ENCODE results near the gene RANBP1. TPM values are rescaled to one million over a fixed set of nuclear protein-coding genes. Genes with fewer than 3 reads are reported as not detected.

The RANBP1 gene
- total and polyA plus RNA-seq, 2 of the 13 experiments (the other 11 are each of a cell fraction or from before 2014, with no cell fraction given), result 181 to 492 TPM

DNA sequence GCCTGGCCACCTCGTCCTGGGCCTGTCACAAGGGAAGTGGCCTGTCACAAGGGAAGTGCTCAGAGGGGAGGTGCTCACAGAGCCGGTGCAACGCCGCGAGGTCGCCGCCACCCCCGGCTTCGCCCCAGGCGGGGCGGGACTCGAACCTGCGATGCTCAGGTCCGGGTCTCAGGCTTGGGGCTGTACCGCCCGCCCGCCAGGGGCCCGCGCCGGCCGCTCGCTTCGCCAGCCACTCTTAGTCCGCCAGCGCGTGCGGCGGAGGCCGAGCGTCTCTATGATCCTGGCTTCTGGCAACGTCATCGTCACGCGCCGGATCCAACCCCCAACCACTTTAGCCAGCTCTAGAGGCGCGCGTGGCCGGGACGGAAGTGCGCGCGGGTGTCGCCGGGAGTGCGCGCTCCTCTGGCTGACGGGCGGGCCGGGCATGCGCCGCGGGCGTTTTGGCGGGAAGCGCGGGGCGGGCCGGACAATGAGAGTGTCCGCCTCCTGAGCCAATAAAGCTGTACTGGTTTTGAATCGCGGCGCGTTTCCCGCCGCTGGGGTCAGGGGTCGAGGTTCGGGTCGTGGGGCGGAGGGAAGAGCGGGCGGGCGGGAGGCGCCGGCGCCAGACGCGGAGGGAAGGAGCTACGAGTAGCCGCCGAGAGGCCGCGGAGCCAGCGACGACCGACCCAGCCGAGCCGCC, 1.2 kb downstream of the RANBP1 start, which contains the start of gene TRMT2A (continued):
- TF ChIP-seq, protein P1, sequence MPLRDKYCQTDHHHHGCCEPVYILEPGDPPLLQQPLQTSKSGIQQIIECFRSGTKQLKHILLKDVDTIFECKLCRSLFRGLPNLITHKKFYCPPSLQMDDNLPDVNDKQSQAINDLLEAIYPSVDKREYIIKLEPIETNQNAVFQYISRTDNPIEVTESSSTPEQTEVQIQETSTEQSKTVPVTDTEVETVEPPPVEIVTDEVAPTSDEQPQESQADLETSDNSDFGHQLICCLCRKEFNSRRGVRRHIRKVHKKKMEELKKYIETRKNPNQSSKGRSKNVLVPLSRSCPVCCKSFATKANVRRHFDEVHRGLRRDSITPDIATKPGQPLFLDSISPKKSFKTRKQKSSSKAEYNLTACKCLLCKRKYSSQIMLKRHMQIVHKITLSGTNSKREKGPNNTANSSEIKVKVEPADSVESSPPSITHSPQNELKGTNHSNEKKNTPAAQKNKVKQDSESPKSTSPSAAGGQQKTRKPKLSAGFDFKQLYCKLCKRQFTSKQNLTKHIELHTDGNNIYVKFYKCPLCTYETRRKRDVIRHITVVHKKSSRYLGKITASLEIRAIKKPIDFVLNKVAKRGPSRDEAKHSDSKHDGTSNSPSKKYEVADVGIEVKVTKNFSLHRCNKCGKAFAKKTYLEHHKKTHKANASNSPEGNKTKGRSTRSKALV (CRISPR knock-in tag; IDR thresholded peaks at IDR 0.05), result no peak
- TF ChIP-seq RBAK (CRISPR knock-in tag; IDR thresholded peaks at IDR 0.05) (no peak), SP140L (CRISPR knock-in tag; IDR thresholded peaks at IDR 0.05; ENCODE audit: borderline replicate concordance) (peak; percentile 30; the same call in 1 of the 2 replicates), FOXJ3 (CRISPR knock-in tag; IDR thresholded peaks at IDR 0.05; ENCODE audit: borderline replicate concordance) (no peak), ZFP37 (CRISPR knock-in tag; IDR thresholded peaks at IDR 0.05; ENCODE audit: borderline replicate concordance) (no peak), BHLHE40 (IDR thresholded peaks at IDR 0.05; ENCODE audit: low read length) (0 out of 2 replicates have a peak, but pooled peaks have one; percentile 63), ZNF503 (CRISPR knock-in tag; IDR thresholded peaks at IDR 0.05) (peak; percentile 67; the same call in 1 of the 2 replicates), RFX5 (IDR thresholded peaks at IDR 0.05; ENCODE audit: low read depth, low read length) (peak; percentile 64; the same call in 1 of the 2 replicates), SMAD3 (CRISPR knock-in tag; IDR thresholded peaks at IDR 0.05) (no peak; the same call in 1 of the 2 replicates), KAT2B (IDR thresholded peaks at IDR 0.05; ENCODE audit: borderline replicate concordance, low read depth, low read length) (no peak), HNRNPL (IDR thresholded peaks at IDR 0.05; ENCODE audit: low read depth, low read length) (no peak)
- TF ChIP-seq, protein P2, sequence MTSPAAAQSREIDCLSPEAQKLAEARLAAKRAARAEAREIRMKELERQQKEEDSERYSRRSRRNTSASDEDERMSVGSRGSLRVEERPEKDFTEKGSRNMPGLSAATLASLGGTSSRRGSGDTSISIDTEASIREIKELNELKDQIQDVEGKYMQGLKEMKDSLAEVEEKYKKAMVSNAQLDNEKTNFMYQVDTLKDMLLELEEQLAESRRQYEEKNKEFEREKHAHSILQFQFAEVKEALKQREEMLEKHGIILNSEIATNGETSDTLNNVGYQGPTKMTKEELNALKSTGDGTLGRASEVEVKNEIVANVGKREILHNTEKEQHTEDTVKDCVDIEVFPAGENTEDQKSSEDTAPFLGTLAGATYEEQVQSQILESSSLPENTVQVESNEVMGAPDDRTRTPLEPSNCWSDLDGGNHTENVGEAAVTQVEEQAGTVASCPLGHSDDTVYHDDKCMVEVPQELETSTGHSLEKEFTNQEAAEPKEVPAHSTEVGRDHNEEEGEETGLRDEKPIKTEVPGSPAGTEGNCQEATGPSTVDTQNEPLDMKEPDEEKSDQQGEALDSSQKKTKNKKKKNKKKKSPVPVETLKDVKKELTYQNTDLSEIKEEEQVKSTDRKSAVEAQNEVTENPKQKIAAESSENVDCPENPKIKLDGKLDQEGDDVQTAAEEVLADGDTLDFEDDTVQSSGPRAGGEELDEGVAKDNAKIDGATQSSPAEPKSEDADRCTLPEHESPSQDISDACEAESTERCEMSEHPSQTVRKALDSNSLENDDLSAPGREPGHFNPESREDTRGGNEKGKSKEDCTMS (CRISPR knock-in tag; conservative IDR thresholded peaks at IDR 0.05), result no peak
- TF ChIP-seq, protein P3, sequence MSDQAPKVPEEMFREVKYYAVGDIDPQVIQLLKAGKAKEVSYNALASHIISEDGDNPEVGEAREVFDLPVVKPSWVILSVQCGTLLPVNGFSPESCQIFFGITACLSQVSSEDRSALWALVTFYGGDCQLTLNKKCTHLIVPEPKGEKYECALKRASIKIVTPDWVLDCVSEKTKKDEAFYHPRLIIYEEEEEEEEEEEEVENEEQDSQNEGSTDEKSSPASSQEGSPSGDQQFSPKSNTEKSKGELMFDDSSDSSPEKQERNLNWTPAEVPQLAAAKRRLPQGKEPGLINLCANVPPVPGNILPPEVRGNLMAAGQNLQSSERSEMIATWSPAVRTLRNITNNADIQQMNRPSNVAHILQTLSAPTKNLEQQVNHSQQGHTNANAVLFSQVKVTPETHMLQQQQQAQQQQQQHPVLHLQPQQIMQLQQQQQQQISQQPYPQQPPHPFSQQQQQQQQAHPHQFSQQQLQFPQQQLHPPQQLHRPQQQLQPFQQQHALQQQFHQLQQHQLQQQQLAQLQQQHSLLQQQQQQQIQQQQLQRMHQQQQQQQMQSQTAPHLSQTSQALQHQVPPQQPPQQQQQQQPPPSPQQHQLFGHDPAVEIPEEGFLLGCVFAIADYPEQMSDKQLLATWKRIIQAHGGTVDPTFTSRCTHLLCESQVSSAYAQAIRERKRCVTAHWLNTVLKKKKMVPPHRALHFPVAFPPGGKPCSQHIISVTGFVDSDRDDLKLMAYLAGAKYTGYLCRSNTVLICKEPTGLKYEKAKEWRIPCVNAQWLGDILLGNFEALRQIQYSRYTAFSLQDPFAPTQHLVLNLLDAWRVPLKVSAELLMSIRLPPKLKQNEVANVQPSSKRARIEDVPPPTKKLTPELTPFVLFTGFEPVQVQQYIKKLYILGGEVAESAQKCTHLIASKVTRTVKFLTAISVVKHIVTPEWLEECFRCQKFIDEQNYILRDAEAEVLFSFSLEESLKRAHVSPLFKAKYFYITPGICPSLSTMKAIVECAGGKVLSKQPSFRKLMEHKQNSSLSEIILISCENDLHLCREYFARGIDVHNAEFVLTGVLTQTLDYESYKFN (CRISPR knock-in tag; conservative IDR thresholded peaks at IDR 0.05), result peak; percentile 66
- TF ChIP-seq, protein P4, sequence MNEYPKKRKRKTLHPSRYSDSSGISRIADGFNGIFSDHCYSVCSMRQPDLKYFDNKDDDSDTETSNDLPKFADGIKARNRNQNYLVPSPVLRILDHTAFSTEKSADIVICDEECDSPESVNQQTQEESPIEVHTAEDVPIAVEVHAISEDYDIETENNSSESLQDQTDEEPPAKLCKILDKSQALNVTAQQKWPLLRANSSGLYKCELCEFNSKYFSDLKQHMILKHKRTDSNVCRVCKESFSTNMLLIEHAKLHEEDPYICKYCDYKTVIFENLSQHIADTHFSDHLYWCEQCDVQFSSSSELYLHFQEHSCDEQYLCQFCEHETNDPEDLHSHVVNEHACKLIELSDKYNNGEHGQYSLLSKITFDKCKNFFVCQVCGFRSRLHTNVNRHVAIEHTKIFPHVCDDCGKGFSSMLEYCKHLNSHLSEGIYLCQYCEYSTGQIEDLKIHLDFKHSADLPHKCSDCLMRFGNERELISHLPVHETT (CRISPR knock-in tag; conservative IDR thresholded peaks at IDR 0.05), result peak; percentile 99
- TF ChIP-seq, protein P5, sequence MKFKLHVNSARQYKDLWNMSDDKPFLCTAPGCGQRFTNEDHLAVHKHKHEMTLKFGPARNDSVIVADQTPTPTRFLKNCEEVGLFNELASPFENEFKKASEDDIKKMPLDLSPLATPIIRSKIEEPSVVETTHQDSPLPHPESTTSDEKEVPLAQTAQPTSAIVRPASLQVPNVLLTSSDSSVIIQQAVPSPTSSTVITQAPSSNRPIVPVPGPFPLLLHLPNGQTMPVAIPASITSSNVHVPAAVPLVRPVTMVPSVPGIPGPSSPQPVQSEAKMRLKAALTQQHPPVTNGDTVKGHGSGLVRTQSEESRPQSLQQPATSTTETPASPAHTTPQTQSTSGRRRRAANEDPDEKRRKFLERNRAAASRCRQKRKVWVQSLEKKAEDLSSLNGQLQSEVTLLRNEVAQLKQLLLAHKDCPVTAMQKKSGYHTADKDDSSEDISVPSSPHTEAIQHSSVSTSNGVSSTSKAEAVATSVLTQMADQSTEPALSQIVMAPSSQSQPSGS (CRISPR knock-in tag; IDR thresholded peaks at IDR 0.05), result peak; percentile 70; the same call in 1 of the 2 replicates
